Glutamatergic neuron (in vitro differentiated cells): ENCODE results near the gene SKP1. TPM values are rescaled to one million over a fixed set of nuclear protein-coding genes. Genes with fewer than 3 reads are reported as not detected.
A peak's percentile ranks its signal among the peaks of the same experiment; 100 is the strongest.

ENCODE experiments used
- DNase-seq: peaks from one replicate; pipeline ENCODE4 v3.0.0; 2022
- H3K27ac Mint-ChIP-seq: one replicate; pipeline ENCODE4 v1.8.0; 2020; ENCODE audit warnings: mild to moderate bottlenecking, mixed read lengths, inconsistent platforms; ENCODE audit not compliant: unreplicated experiment
- H3K27me3 Mint-ChIP-seq: one replicate; pipeline ENCODE4 v1.8.0; 2020; ENCODE audit warnings: mild to moderate bottlenecking, moderate library complexity, mixed read lengths, inconsistent platforms; ENCODE audit not compliant: unreplicated experiment
- H3K36me3 Mint-ChIP-seq: one replicate; pipeline ENCODE4 v1.8.0; 2020; ENCODE audit warnings: mild to moderate bottlenecking, mixed read lengths, inconsistent platforms; ENCODE audit not compliant: unreplicated experiment
- H3K4me1 Mint-ChIP-seq: one replicate; pipeline ENCODE4 v1.8.0; 2020; ENCODE audit warnings: mild to moderate bottlenecking, low read depth, mixed read lengths, inconsistent platforms; ENCODE audit not compliant: unreplicated experiment
- H3K4me3 Mint-ChIP-seq: one replicate; pipeline ENCODE4 v1.8.0; 2020; ENCODE audit warnings: mild to moderate bottlenecking, mixed read lengths, inconsistent platforms; ENCODE audit not compliant: unreplicated experiment
- H3K9me3 Mint-ChIP-seq: one replicate; pipeline ENCODE4 v1.8.0; 2020; ENCODE audit warnings: mild to moderate bottlenecking, moderate library complexity, mixed read lengths, inconsistent platforms; ENCODE audit not compliant: unreplicated experiment
- CTCF ChIP-seq: fragments of 200-600 bp; sonication (generic); IDR thresholded peaks from one replicate; pipeline ENCODE4 v1.5.0; 2021; ENCODE audit not compliant: partially characterized antibody, unreplicated experiment
- total RNA-seq: library from RNA; stranded (reverse); fragmentation: NEBNext Ultra II Directional; extraction: Animal tissue kit (Norgen Biotek cat#: 25700); gene quantifications from one replicate; pipeline ENCODE4 v1.2.1, GENCODE V29; 2021; ENCODE audit not compliant: unreplicated experiment

SKP1 gene
- total RNA-seq, 1 donor from 2014 or later, result 345 TPM

DNA sequence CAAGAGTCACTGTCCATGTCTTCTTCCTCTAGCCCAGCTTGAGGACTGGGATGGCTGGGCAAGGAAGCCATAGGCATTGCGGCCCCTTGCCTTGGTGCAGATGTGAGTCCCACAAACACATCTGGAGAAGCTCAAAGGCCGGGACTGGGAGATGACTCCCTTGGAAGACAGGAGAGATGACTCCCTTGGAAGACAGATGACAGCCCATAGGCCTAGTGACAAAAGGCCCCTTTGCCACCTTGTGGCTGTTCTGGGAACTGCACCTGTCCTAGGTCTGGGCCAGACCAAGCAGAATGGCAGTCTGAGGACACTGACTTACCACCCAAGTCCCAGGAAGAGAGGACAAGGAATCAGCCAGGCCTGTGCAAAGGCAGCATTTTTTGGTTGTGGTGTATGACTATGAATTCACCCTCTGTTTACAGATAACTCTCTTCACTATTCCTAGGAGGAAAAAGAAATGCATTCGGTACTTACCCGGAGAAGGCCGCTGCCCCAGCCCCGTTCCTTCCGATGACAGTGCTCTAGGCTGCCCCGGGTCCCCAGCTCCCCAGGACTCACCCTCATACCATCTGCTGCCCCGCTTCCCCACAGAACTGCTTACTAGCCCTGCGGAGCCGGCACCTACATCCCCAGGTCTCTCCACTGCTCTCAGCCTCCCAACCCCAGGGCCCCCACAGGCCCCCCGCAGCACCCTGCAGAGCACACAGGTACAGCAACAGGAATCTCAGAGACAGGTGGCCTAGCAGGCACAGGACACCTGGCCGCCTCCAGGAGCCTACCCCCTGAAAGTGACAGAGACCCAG is 30.8 kb downstream of the SKP1 start:
- peaks cover 26% of the 10 kb centered on the region for H3K4me1 Mint-ChIP-seq
- peak overlapping the region; percentile 62 for H3K27ac Mint-ChIP-seq

GRCh38 chr5:134145041-134145757 is 31.6 kb downstream of the SKP1 start:
- Mint-ChIP-seq H3K36me3 (no peaks in the 10 kb centered on the region), H3K27ac (no peak overlapping the region), H3K27me3 (peaks cover 5% of the 10 kb centered on the region), H3K9me3 (peaks cover 6% of the 10 kb centered on the region), H3K4me1 (peaks cover 30% of the 10 kb centered on the region), H3K4me3 (no peak overlapping the region)
- DNase-seq, result no peak
- no peak for TF ChIP-seq CTCF

More for the DNA sequence above, 30.8 kb downstream of the SKP1 start:
- peaks cover 6% of the 10 kb centered on the region for H3K9me3 Mint-ChIP-seq
- TF ChIP-seq CTCF, result peak; percentile 98
- peaks cover 6% of the 10 kb centered on the region for H3K27me3 Mint-ChIP-seq
- H3K4me3 Mint-ChIP-seq, result no peak overlapping the region
- H3K36me3 Mint-ChIP-seq, result no peaks in the 10 kb centered on the region
- DNase-seq, result peak; percentile 94

GRCh38 chr5:134143944-134144941 is 32.5 kb downstream of the SKP1 start:
- TF ChIP-seq CTCF, result no peak
- no peaks in the 10 kb centered on the region for H3K36me3 Mint-ChIP-seq
- H3K27me3 Mint-ChIP-seq, result peaks cover 4% of the 10 kb centered on the region
- no peak overlapping the region for H3K27ac Mint-ChIP-seq
- peaks cover 32% of the 10 kb centered on the region for H3K4me1 Mint-ChIP-seq
- DNase-seq, result no peak
- H3K9me3 Mint-ChIP-seq, result peaks cover 6% of the 10 kb centered on the region
- H3K4me3 Mint-ChIP-seq, result no peak overlapping the region

DNA sequence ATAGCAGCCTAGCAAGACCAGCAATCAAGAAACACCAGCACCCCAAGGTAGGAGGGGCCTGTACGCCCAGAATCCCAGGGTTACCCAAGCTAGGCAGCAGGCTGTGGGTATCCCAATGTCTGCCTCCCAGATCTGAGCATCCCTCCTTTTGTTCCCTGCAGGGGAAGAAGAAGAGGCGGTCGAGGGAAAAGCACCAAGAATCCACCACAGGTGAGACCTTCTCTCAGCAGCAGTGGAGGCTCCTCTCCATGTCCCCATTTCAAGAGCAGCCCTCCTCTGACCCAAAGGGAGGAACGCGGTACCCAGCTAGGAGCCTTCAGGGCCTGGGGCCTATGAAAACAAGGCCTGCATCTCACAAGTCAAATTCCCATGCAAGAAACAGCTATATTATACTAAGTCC is 33.3 kb downstream of the SKP1 start:
- no peak for TF ChIP-seq CTCF
- H3K36me3 Mint-ChIP-seq, result no peaks in the 10 kb centered on the region
- no peak overlapping the region for H3K4me3 Mint-ChIP-seq
- peaks cover 6% of the 10 kb centered on the region for H3K9me3 Mint-ChIP-seq
- H3K27ac Mint-ChIP-seq, result no peak overlapping the region
- peaks cover 4% of the 10 kb centered on the region for H3K27me3 Mint-ChIP-seq
- DNase-seq, result no peak
- peaks cover 32% of the 10 kb centered on the region for H3K4me1 Mint-ChIP-seq
